HCT116 (cell line): ENCODE data around the gene AGBL1. TPM values are rescaled to one million over a fixed set of nuclear protein-coding genes. Genes with fewer than 3 reads are reported as not detected.
A peak's percentile ranks its signal among the peaks of the same experiment; 100 is the strongest.

Source experiments
- ATAC-seq: fragments of 200-7000 bp; cut with Tn5 transposase; 2 replicates; pipeline ENCODE4 v1.9.1; 2020; ENCODE audit warnings: mild to moderate bottlenecking, moderate library complexity
- BruUV-seq: library from RNA; stranded (reverse); fragments of 400-500 nt; replicated peaks from 2 replicates; lab custom pipeline; 2021; lab: Mats Ljungman, UMichigan
- CTCF ChIA-PET: fragments of 300-600 bp; sonication (Branson Sonifier 250); formaldehyde crosslinking; loops from one replicate; lab custom pipeline; 2021; ENCODE audit warnings: antibody characterized with exemption; lab: Charles Lee
- POLR2A ChIA-PET: fragments of 300-600, 350-600 bp; sonication (Branson Sonifier 250); formaldehyde crosslinking; loops from one replicate; lab custom pipeline; 2021; ENCODE audit warnings: antibody characterized with exemption; lab: Charles Lee
- RAD21 ChIA-PET, 2 experiments: fragments of 300-600 bp; sonication (Branson Sonifier 250); formaldehyde crosslinking; loops; one replicate each; lab custom pipeline; 2023; ENCODE audit warnings: low total read pairs in 2 of 2; ENCODE audit not compliant: uncharacterized antibody in 2 of 2, unreplicated experiment in 2 of 2, low non-redundant PET in 1 of 2; lab: Charles Lee
- DNase-seq: peaks from one replicate; pipeline ENCODE4 v3.0.0-alpha.2; 2010; ENCODE audit warnings: low read depth, low spot score
- H2AFZ ChIP-seq: fragments of 200-600 bp; shearing (Covaris generic), sonication (generic); 2 replicates; pipeline ENCODE4 v1.6.1; 2017; ENCODE audit warnings: low read depth, mixed run types, mixed read lengths, antibody characterized with exemption, low read length; ENCODE audit not compliant: poor library complexity, severe bottlenecking
- H3K27ac ChIP-seq: 2 replicates; pipeline ENCODE4 v1.5.1; 2012; ENCODE audit warnings: low read depth, low read length
- H3K27me3 ChIP-seq: fragments of 200-600 bp; sonication (generic); 2 replicates; pipeline ENCODE4 v1.6.1; 2016; ENCODE audit warnings: mixed run types, low read length, mixed read lengths; ENCODE audit not compliant: insufficient read depth
- H3K36me3 ChIP-seq, 2 experiments: fragments of 200-500 bp in 1 of 2; fragments of 200-600 bp in 1 of 2; sonication (Bioruptor generic) in 1 of 2; sonication (generic) in 1 of 2; 2 replicates each; pipeline versions ENCODE4 v1.5.1 to v1.6.1; 2014 to 2016; ENCODE audit warnings: low read length in 2 of 2, inconsistent platforms in 1 of 2, mixed read lengths in 1 of 2, mixed run types in 1 of 2; ENCODE audit not compliant: insufficient read depth in 2 of 2, control insufficient read depth in 1 of 2
- H3K4me1 ChIP-seq, 2 experiments: fragments of 200-600 bp in 1 of 2; sonication (generic) in 1 of 2; 2 replicates each; pipeline versions ENCODE4 v1.5.1 to v1.6.1; 2012 to 2017; ENCODE audit warnings: low read length in 2 of 2, inconsistent platforms in 1 of 2, mild to moderate bottlenecking in 1 of 2, mixed read lengths in 1 of 2, mixed run types in 1 of 2, moderate library complexity in 1 of 2; ENCODE audit not compliant: insufficient read depth in 2 of 2, control insufficient read depth in 1 of 2
- H3K4me2 ChIP-seq: fragments of 200-600 bp; sonication (generic); 2 replicates; pipeline ENCODE4 v1.6.1; 2017; ENCODE audit warnings: mixed run types, low read length, mixed read lengths
- H3K4me3 ChIP-seq, 2 experiments: fragments of 200-600 bp in 1 of 2; sonication (generic) in 1 of 2; replicated peaks in 1 of 2; 2 replicates each; pipeline ENCODE4 v1.5.1; 2011 to 2016; ENCODE audit warnings: low read length in 2 of 2, control low read depth in 1 of 2, low read depth in 1 of 2, mild to moderate bottlenecking in 1 of 2, mixed read lengths in 1 of 2, mixed run types in 1 of 2
- H3K79me2 ChIP-seq: fragments of 200-600 bp; sonication (generic); 2 replicates; pipeline ENCODE4 v1.6.1; 2017; ENCODE audit warnings: mild to moderate bottlenecking, mixed run types, low read length, moderate library complexity, mixed read lengths; ENCODE audit not compliant: insufficient read depth
- H3K9ac ChIP-seq: fragments of 200-600 bp; sonication (generic); 2 replicates; pipeline ENCODE4 v1.6.1; 2016; ENCODE audit warnings: low read length, mixed read lengths
- H3K9me2 ChIP-seq: fragments of 200-600 bp; sonication (generic), shearing (Covaris generic); 2 replicates; pipeline ENCODE4 v1.6.1; 2017; ENCODE audit warnings: mixed run types, mild to moderate bottlenecking, moderate library complexity; ENCODE audit not compliant: insufficient read depth
- H3K9me3 ChIP-seq, 2 experiments: fragments of 200-500 bp in 1 of 2; fragments of 200-600 bp in 1 of 2; sonication (Bioruptor generic) in 1 of 2; sonication (generic) in 1 of 2; 2 replicates each; pipeline ENCODE4 v1.6.1; 2014 to 2017; ENCODE audit warnings: low read length in 2 of 2, mixed read lengths in 2 of 2, inconsistent platforms in 1 of 2, low read depth in 1 of 2, mild to moderate bottlenecking in 1 of 2, mixed run types in 1 of 2, moderate library complexity in 1 of 2; ENCODE audit not compliant: control insufficient read depth in 1 of 2, insufficient read depth in 1 of 2
- H4K20me1 ChIP-seq: fragments of 200-600 bp; sonication (generic), shearing (Covaris generic); 2 replicates; pipeline ENCODE4 v1.6.1; 2017; ENCODE audit warnings: mixed run types, mild to moderate bottlenecking, moderate library complexity; ENCODE audit not compliant: insufficient read depth
- CBX3 ChIP-seq: IDR thresholded peaks from 2 replicates; pipeline ENCODE4 v1.6.1; 2012; ENCODE audit warnings: low read depth
- CEBPB ChIP-seq: IDR thresholded peaks from 2 replicates; pipeline ENCODE4 v1.6.1; 2012; ENCODE audit warnings: low read depth
- CTCF ChIP-seq, 3 experiments: fragments of 200-600 bp in 1 of 3; sonication (generic) in 1 of 3; IDR thresholded peaks in 2 of 3; conservative IDR thresholded peaks in 1 of 3; 2 replicates each; pipeline ENCODE4 v1.5.1; 2012 to 2017; ENCODE audit warnings: low read depth in 2 of 3, low read length in 2 of 3, antibody characterized with exemption in 1 of 3, borderline replicate concordance in 1 of 3, control low read depth in 1 of 3, mild to moderate bottlenecking in 1 of 3, mixed read lengths in 1 of 3, mixed run types in 1 of 3, moderate library complexity in 1 of 3; ENCODE audit not compliant: insufficient read depth in 1 of 3
- EGR1 ChIP-seq: IDR thresholded peaks from 2 replicates; pipeline ENCODE4 v1.6.1; 2012; ENCODE audit warnings: low read depth
- ELF1 ChIP-seq: IDR thresholded peaks from 2 replicates; pipeline ENCODE4 v1.6.1; 2012; ENCODE audit warnings: low read depth, borderline replicate concordance
- EZH2 ChIP-seq: fragments of 200-600 bp; sonication (generic); IDR thresholded peaks from 2 replicates; pipeline ENCODE4 v1.6.1; 2017; ENCODE audit warnings: antibody characterized with exemption, mixed run types
- EZH2phosphoT487 ChIP-seq: fragments of 200-600 bp; IDR thresholded peaks from 2 replicates; pipeline ENCODE4 v1.6.1; 2018; ENCODE audit warnings: antibody characterized with exemption, borderline replicate concordance
- FOSL1 ChIP-seq: IDR thresholded peaks from 2 replicates; pipeline ENCODE4 v1.6.1; 2012; ENCODE audit warnings: low read depth
- JUND ChIP-seq: IDR thresholded peaks from 2 replicates; pipeline ENCODE4 v1.6.1; 2012
- MAX ChIP-seq: IDR thresholded peaks from 2 replicates; pipeline ENCODE4 v1.6.1; 2012
- REST ChIP-seq: IDR thresholded peaks from 2 replicates; pipeline ENCODE4 v1.6.1; 2012; ENCODE audit warnings: low read depth
- SP1 ChIP-seq: IDR thresholded peaks from 2 replicates; pipeline ENCODE4 v1.6.1; 2012; ENCODE audit warnings: low read depth
- SRF ChIP-seq: IDR thresholded peaks from 2 replicates; pipeline ENCODE4 v1.6.1; 2012; ENCODE audit warnings: low read depth
- TCF7L2 ChIP-seq: IDR thresholded peaks from 2 replicates; pipeline ENCODE4 v1.7.0; 2011; ENCODE audit warnings: borderline replicate concordance, inconsistent platforms; ENCODE audit not compliant: insufficient read depth, insufficient read length; ENCODE audit errors: extremely low read depth
- YY1 ChIP-seq: IDR thresholded peaks from 2 replicates; pipeline ENCODE4 v1.6.1; 2011; ENCODE audit warnings: low read length, low read depth, moderate library complexity, mild to moderate bottlenecking; ENCODE audit not compliant: insufficient replicate concordance; ENCODE audit errors: extremely low read depth
- ZBTB33 ChIP-seq: IDR thresholded peaks from 2 replicates; pipeline ENCODE4 v1.6.1; 2011; ENCODE audit warnings: mild to moderate bottlenecking, low read length, moderate library complexity; ENCODE audit not compliant: insufficient replicate concordance; ENCODE audit errors: extremely low read depth
- ZFX ChIP-seq: fragments of 450-650 bp; IDR thresholded peaks from 2 replicates; pipeline ENCODE4 v1.6.1; 2017
- ZNF274 ChIP-seq: fragments of 200-500 bp; sonication (Bioruptor generic); IDR thresholded peaks from 2 replicates; pipeline ENCODE4 v1.6.1; 2014; ENCODE audit warnings: mild to moderate bottlenecking, low read depth, low read length, inconsistent platforms
- intact Hi-C: fragments of 100-400 bp; cut with micrococcal nuclease; formaldehyde crosslinking; loops from 2 replicates; pipeline ENCODE4 v1.10.0; 2022
- total RNA-seq: library from RNA; stranded (reverse); gene quantifications from one replicate; pipeline ENCODE4 v1.2.1, GENCODE V29; 2021; ENCODE audit not compliant: unreplicated experiment

AGBL1 gene
- total RNA-seq, 1 experiment from 2014 or later = not detected

- Histone ChIP-seq H3K9ac (no peak overlapping the region), H3K4me3 (no peak overlapping the region), H3K27me3 (no peaks in the 10 kb centered on the region), H4K20me1 (no peaks in the 10 kb centered on the region), H3K36me3 (no peaks in the 10 kb centered on the region), H3K4me2 (no peak overlapping the region), H3K27ac (no peak overlapping the region), H3K9me3 (peaks cover 8 to 15% of the 10 kb centered on the region in 2 experiments; a peak in 2 of 4 replicates), H3K9me2 (no peaks in the 10 kb centered on the region), H3K79me2 (no peaks in the 10 kb centered on the region), H2AFZ (no peak overlapping the region), H3K4me1 (no peaks in the 10 kb centered on the region)
- ChIA-PET RAD21 (no interaction called here), CTCF (no interaction called here), POLR2A (no interaction called here)
- no peak for TF ChIP-seq CTCF (IDR thresholded peaks at IDR 0.05 in 2 of 3, conservative IDR thresholded peaks at IDR 0.05 in 1 of 3; ENCODE audit: borderline replicate concordance in 1 of 3, insufficient read depth in 1 of 3, low read depth in 2 of 3, low read length in 2 of 3)
- no peak for TF ChIP-seq EZH2
- no peak for TF ChIP-seq ZNF274
- no peak for TF ChIP-seq CEBPB
- no peak for TF ChIP-seq JUND
- TF ChIP-seq YY1 = no peak
- TF ChIP-seq MAX = no peak
- TF ChIP-seq REST = no peak
- no peak for TF ChIP-seq ELF1
- TF ChIP-seq TCF7L2 = no peak
- TF ChIP-seq CBX3 = no peak
- TF ChIP-seq ZFX = no peak
- TF ChIP-seq FOSL1 = no peak
- no peak for TF ChIP-seq SP1
- TF ChIP-seq SRF = no peak
- no peak for TF ChIP-seq EZH2phosphoT487
- TF ChIP-seq EGR1 = no peak
- TF ChIP-seq ZBTB33 = no peak
- no peak for ATAC-seq
- intact Hi-C loops = no loop called here
- no TSS peak for BruUV-seq
- DNase-seq = peak; percentile 0
Observed at GRCh38 chr15:86311568-86312280, 232.1 kb downstream of the AGBL1 start.
